Measurements from ENCODE around the gene OSBPL9. TPM values are rescaled to one million over a fixed set of nuclear protein-coding genes. Genes with fewer than 3 reads are reported as not detected.

Gene OSBPL9
- total RNA-seq, 1 experiment from 2014 or later: 188 TPM

DNA sequence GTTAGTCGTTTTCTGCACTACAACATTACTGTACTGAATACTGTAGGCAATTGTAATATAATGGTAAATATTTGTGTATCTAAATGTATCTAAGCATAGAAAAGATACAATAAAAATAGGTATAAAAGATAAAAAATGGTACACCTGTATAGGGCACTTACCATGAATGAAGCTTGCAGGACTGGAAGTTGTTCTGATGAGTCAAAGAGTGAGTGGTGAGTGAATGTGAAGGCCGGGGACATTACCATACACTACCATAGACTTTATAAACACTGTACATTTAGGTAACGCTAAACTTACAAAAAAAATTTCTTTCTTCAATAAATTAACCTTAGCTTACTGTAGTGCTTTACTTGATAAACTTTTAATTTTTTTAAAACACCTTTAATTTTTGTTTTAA is 13.5 kb downstream of the OSBPL9 start:
- no peaks in the 10 kb centered on the region for H4K20me1 ChIP-seq (ENCODE audit: insufficient read depth)
- H2AFZ ChIP-seq: no peak overlapping the region
- peaks cover 13% of the 10 kb centered on the region for H3F3A ChIP-seq (ENCODE audit: insufficient read depth, low read depth)
- TF ChIP-seq, protein P1, sequence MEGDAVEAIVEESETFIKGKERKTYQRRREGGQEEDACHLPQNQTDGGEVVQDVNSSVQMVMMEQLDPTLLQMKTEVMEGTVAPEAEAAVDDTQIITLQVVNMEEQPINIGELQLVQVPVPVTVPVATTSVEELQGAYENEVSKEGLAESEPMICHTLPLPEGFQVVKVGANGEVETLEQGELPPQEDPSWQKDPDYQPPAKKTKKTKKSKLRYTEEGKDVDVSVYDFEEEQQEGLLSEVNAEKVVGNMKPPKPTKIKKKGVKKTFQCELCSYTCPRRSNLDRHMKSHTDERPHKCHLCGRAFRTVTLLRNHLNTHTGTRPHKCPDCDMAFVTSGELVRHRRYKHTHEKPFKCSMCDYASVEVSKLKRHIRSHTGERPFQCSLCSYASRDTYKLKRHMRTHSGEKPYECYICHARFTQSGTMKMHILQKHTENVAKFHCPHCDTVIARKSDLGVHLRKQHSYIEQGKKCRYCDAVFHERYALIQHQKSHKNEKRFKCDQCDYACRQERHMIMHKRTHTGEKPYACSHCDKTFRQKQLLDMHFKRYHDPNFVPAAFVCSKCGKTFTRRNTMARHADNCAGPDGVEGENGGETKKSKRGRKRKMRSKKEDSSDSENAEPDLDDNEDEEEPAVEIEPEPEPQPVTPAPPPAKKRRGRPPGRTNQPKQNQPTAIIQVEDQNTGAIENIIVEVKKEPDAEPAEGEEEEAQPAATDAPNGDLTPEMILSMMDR (conservative IDR thresholded peaks at IDR 0.05): no peak
- TF ChIP-seq EZH2 (IDR thresholded peaks at IDR 0.05; ENCODE audit: low read depth): no peak
- H3K27ac ChIP-seq: no peak overlapping the region
- no peak overlapping the region for H3K4me2 ChIP-seq
- no peak overlapping the region for H3K4me3 ChIP-seq
- H3K27me3 ChIP-seq (ENCODE audit: insufficient read depth, low read depth): no peaks in the 10 kb centered on the region
- ChIA-PET POLR2A (ENCODE audit: unreplicated experiment) (interaction anchor here (0.8 kb wide), 1 partner anchor 334 kb away, joined by 11 read pairs; no protein-coding TSS in a partner anchor), CTCF (interaction anchor here (0.5 kb wide), 1 partner anchor 992 kb away, joined by 7 read pairs; no protein-coding TSS in a partner anchor)
- no TSS peak for BruUV-seq (replicated peaks)
- H3K36me3 ChIP-seq (ENCODE audit: low read depth): peaks cover 25% of the 10 kb centered on the region; the same call in 1 of the 2 replicates
- peaks cover 99% of the 10 kb centered on the region for H3K79me2 ChIP-seq (ENCODE audit: low read depth)
- no peaks in the 10 kb centered on the region for H3K9me3 ChIP-seq (ENCODE audit: insufficient read depth, low read depth)
- peaks cover 28% of the 10 kb centered on the region for H3K4me1 ChIP-seq (replicated peaks; ENCODE audit: insufficient read depth)
- intact Hi-C loops (cut with micrococcal nuclease; ENCODE audit: unreplicated experiment): no loop called here
- no peak for DNase-seq
- no peaks in the 10 kb centered on the region for H3K9me2 ChIP-seq (ENCODE audit: insufficient read depth)

DNA sequence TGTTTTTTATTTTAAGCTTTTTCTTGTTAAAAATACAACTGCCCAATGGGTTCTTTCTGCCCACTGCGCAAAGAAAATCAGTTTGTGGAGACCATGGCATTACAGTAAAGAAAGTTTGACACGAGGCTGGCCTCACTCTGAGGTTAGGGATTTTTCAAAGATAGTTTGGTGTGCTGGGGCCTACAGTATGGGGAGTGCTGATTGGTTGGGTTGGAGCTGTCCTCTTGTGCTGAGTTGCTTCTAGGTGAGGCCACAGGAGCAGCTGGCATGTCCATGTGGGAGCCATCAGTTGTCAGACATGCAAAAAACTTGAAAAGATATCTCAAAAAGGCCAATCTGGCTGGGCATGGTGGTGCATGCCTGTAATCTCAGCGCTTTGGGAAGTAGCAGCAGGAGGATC is 14.0 kb downstream of the OSBPL9 start:
- intact Hi-C loops (cut with micrococcal nuclease; ENCODE audit: unreplicated experiment): no loop called here

DNA sequence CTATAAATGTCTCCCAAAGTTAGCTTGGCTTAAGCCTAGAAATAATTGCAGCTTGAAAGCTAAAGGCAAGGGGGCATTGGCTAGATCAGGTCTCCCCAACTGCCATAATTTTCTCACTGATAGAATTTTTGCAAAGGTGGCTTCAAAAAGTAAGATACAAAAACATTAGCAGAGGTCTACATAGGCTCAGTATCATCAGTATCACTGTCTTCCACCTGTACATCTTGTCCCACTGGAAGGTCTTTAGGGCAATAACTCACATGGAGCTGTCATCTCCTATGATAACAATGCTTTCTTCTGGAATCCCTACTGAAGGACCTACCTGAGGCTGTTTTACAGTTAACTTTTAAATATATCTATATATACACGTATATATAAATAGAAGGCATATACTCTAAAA is 14.9 kb downstream of the OSBPL9 start:
- no peaks in the 10 kb centered on the region for H4K20me1 ChIP-seq (ENCODE audit: insufficient read depth)
- no peaks in the 10 kb centered on the region for H3K9me3 ChIP-seq (ENCODE audit: insufficient read depth, low read depth)
- H3K27me3 ChIP-seq (ENCODE audit: insufficient read depth, low read depth): no peaks in the 10 kb centered on the region
- ChIA-PET POLR2A (ENCODE audit: unreplicated experiment) (no interaction called here), CTCF (no interaction called here)
- peaks cover 35% of the 10 kb centered on the region for H3K4me1 ChIP-seq (replicated peaks; ENCODE audit: insufficient read depth)
- H3K36me3 ChIP-seq (ENCODE audit: low read depth): peaks cover 18% of the 10 kb centered on the region; the same call in 1 of the 2 replicates
- no peak overlapping the region for H3K4me3 ChIP-seq
- intact Hi-C loops (cut with micrococcal nuclease; ENCODE audit: unreplicated experiment): no loop called here
- no TSS peak for BruUV-seq (replicated peaks)
- TF ChIP-seq, protein P1 (conservative IDR thresholded peaks at IDR 0.05): no peak
- no peak for TF ChIP-seq EZH2 (IDR thresholded peaks at IDR 0.05; ENCODE audit: low read depth)
- no peaks in the 10 kb centered on the region for H3K9me2 ChIP-seq (ENCODE audit: insufficient read depth)
- H2AFZ ChIP-seq: no peak overlapping the region
- no peak overlapping the region for H3K4me2 ChIP-seq
- peaks cover 22% of the 10 kb centered on the region for H3F3A ChIP-seq (ENCODE audit: insufficient read depth, low read depth)
- H3K79me2 ChIP-seq (ENCODE audit: low read depth): peaks cover 97% of the 10 kb centered on the region
- H3K27ac ChIP-seq: no peak overlapping the region
- no peak for DNase-seq

More for the DNA sequence above, 14.0 kb downstream of the OSBPL9 start:
- CTCF ChIA-PET: interaction anchor here (0.5 kb wide), 1 partner anchor 992 kb away, joined by 7 read pairs; no protein-coding TSS in a partner anchor
- no peak overlapping the region for H3K4me2 ChIP-seq
- H3K36me3 ChIP-seq (ENCODE audit: low read depth): peaks cover 20% of the 10 kb centered on the region; the same call in 1 of the 2 replicates
- peaks cover 99% of the 10 kb centered on the region for H3K79me2 ChIP-seq (ENCODE audit: low read depth)
- H3K4me3 ChIP-seq: no peak overlapping the region
- peaks cover 15% of the 10 kb centered on the region for H3F3A ChIP-seq (ENCODE audit: insufficient read depth, low read depth)
- no peaks in the 10 kb centered on the region for H3K9me2 ChIP-seq (ENCODE audit: insufficient read depth)
- peaks cover 33% of the 10 kb centered on the region for H3K4me1 ChIP-seq (replicated peaks; ENCODE audit: insufficient read depth)
- BruUV-seq (replicated peaks): no TSS peak
- no peak overlapping the region for H2AFZ ChIP-seq
- H4K20me1 ChIP-seq (ENCODE audit: insufficient read depth): no peaks in the 10 kb centered on the region
- H3K27ac ChIP-seq: no peak overlapping the region
- H3K27me3 ChIP-seq (ENCODE audit: insufficient read depth, low read depth): no peaks in the 10 kb centered on the region
- H3K9me3 ChIP-seq (ENCODE audit: insufficient read depth, low read depth): no peaks in the 10 kb centered on the region
- DNase-seq: no peak
- TF ChIP-seq, protein P1 (conservative IDR thresholded peaks at IDR 0.05): no peak
- TF ChIP-seq EZH2 (IDR thresholded peaks at IDR 0.05; ENCODE audit: low read depth): no peak
- POLR2A ChIA-PET (ENCODE audit: unreplicated experiment): interaction anchor here (0.8 kb wide), 2 partner anchors 17 to 334 kb away, joined by 3 to 11 read pairs; no protein-coding TSS in a partner anchor
